ENCODE data around the gene RBM20. TPM values are rescaled to one million over a fixed set of nuclear protein-coding genes. Genes with fewer than 3 reads are reported as not detected.
A peak's percentile ranks its signal among the peaks of the same experiment; 100 is the strongest.
"Not testable (repeated sequence)": the region's sequence is repeated elsewhere in the genome, so short reads cannot be mapped to it uniquely, and the experiment has no call there.

RBM20 gene
- total RNA-seq, 4 donors from 2014 or later = 7.4 to 18.4 (median 10.2) TPM

- TF ChIP-seq POLR2A (IDR thresholded peaks at IDR 0.05) = peak in 1 of 2 donors; percentile 36
- TF ChIP-seq CTCF (IDR thresholded peaks at IDR 0.05 in 4 of 5, conservative IDR thresholded peaks at IDR 0.05 in 1 of 5) = no peak
- intact Hi-C loops (cut with DNase I; ENCODE audit: low total_unique reads) (loop anchor here (1.0 kb wide), 1 partner anchor 16 kb away; no protein-coding TSS in a partner anchor), in situ Hi-C loops (cut with MboI; ENCODE audit: low sequenced_read_pairs in 4 of 4) (no loop called here)
- ATAC-seq = peak; percentile 32 to 49
- peak; percentile 46 to 68 for DNase-seq
- Histone ChIP-seq H3K27me3 (no peaks in the 10 kb centered on the region), H3K9me3 (no peaks in the 10 kb centered on the region), H3K27ac (peak overlapping the region; percentile 82 to 88 (median 85)), H3K4me1 (peaks cover 38 to 47% of the 10 kb centered on the region in 2 donors), H3K4me3 (peak overlapping the region in 1 of 4 donors; percentile 13), H3K36me3 (no peaks in the 10 kb centered on the region)
Observed at GRCh38 chr10:110762849-110763211, 118.7 kb downstream of the RBM20 start.

- TF ChIP-seq POLR2A (IDR thresholded peaks at IDR 0.05) (peak in 1 of 2 donors; percentile 77), CTCF (IDR thresholded peaks at IDR 0.05 in 4 of 5, conservative IDR thresholded peaks at IDR 0.05 in 1 of 5) (no peak)
- Histone ChIP-seq H3K4me3 (peak overlapping the region; percentile 51 to 61 (median 57)), H3K36me3 (no peaks in the 10 kb centered on the region), H3K27ac (peak overlapping the region; percentile 82 to 88 (median 85)), H3K9me3 (no peaks in the 10 kb centered on the region), H3K4me1 (peaks cover 33 to 35% of the 10 kb centered on the region in 2 donors), H3K27me3 (no peaks in the 10 kb centered on the region)
- ATAC-seq (peak; percentile 84 to 94), DNase-seq (peak; percentile 71 to 75)
- in situ Hi-C loops (cut with MboI; ENCODE audit: low sequenced_read_pairs in 4 of 4) = no loop called here
- intact Hi-C loops (cut with DNase I; ENCODE audit: low total_unique reads) = no loop called here
Observed at GRCh38 chr10:110764378-110764777, 120.2 kb downstream of the RBM20 start.

- ATAC-seq (peak; percentile 60 to 77), DNase-seq (no peak)
- in situ Hi-C loops (cut with MboI; ENCODE audit: low sequenced_read_pairs in 4 of 4) (no loop called here), intact Hi-C loops (cut with DNase I; ENCODE audit: low total_unique reads) (no loop called here)
- Histone ChIP-seq H3K9me3 (no peaks in the 10 kb centered on the region), H3K4me1 (peaks cover 27 to 33% of the 10 kb centered on the region in 2 donors), H3K27me3 (no peaks in the 10 kb centered on the region), H3K4me3 (peak overlapping the region; percentile 51 to 61 (median 57)), H3K36me3 (no peaks in the 10 kb centered on the region), H3K27ac (peak overlapping the region; percentile 82 to 88 (median 85))
- TF ChIP-seq POLR2A (IDR thresholded peaks at IDR 0.05) (no peak), CTCF (IDR thresholded peaks at IDR 0.05 in 4 of 5, conservative IDR thresholded peaks at IDR 0.05 in 1 of 5) (no peak)
Observed at GRCh38 chr10:110764793-110765512, 120.8 kb downstream of the RBM20 start.

- H3K4me3 ChIP-seq = peak overlapping the region in 3 of 4 donors; percentile 56 to 61 (median 58)
- DNase-seq (no peak), ATAC-seq (peak; percentile 35 to 60)
- H3K27me3 ChIP-seq = no peaks in the 10 kb centered on the region
- H3K9me3 ChIP-seq = no peaks in the 10 kb centered on the region
- TF ChIP-seq POLR2A (IDR thresholded peaks at IDR 0.05) = no peak
- no peak for TF ChIP-seq CTCF (IDR thresholded peaks at IDR 0.05 in 4 of 5, conservative IDR thresholded peaks at IDR 0.05 in 1 of 5)
- H3K4me1 ChIP-seq = peaks cover 26 to 33% of the 10 kb centered on the region in 2 donors
- in situ Hi-C loops (cut with MboI; ENCODE audit: low sequenced_read_pairs in 4 of 4) (no loop called here), intact Hi-C loops (cut with DNase I; ENCODE audit: low total_unique reads) (no loop called here)
- H3K27ac ChIP-seq = peak overlapping the region; percentile 82 to 88 (median 85)
- H3K36me3 ChIP-seq = no peaks in the 10 kb centered on the region
Observed at GRCh38 chr10:110765513-110766319, 121.6 kb downstream of the RBM20 start.

GRCh38 chr10:110767601-110768000 lies 123.5 kb downstream of the RBM20 start:
- H3K27ac ChIP-seq; DNase-seq; in situ Hi-C loops (cut with MboI; ENCODE audit: low sequenced_read_pairs in 4 of 4); H3K9me3 ChIP-seq; H3K36me3 ChIP-seq; ATAC-seq; intact Hi-C loops (cut with DNase I; ENCODE audit: low total_unique reads); H3K27me3 ChIP-seq; H3K4me3 ChIP-seq: not testable (repeated sequence)
- peaks cover 27 to 35% of the 10 kb centered on the region in 2 donors for H3K4me1 ChIP-seq
